ENCODE data around the gene TYW5.

TYW5 gene

GRCh38 chr2:199989822-199990221, 34.5 kb upstream of the TYW5 start:
- H3K27me3 ChIP-seq (ENCODE audit: insufficient read depth, low read length) = no peaks in the 10 kb centered on the region
- H3K79me2 ChIP-seq (ENCODE audit: insufficient read depth, low read length) = no peaks in the 10 kb centered on the region
- TF ChIP-seq EZH2 (IDR thresholded peaks at IDR 0.05; ENCODE audit: borderline replicate concordance, low read length) = no peak
- no peak for TF ChIP-seq CTCF (IDR thresholded peaks at IDR 0.05; ENCODE audit: low read length)
- H3K4me3 ChIP-seq (ENCODE audit: low read depth, low read length, poor library complexity, severe bottlenecking) = no peak overlapping the region
- H2AFZ ChIP-seq (ENCODE audit: low read length) = no peak overlapping the region
- H3K9ac ChIP-seq (ENCODE audit: low read length) = no peak overlapping the region
- no peaks in the 10 kb centered on the region for H3K9me2 ChIP-seq (ENCODE audit: low read depth, low read length)
- no peaks in the 10 kb centered on the region for H3F3A ChIP-seq (ENCODE audit: insufficient read depth, low read length)
- no peaks in the 10 kb centered on the region for H3K9me3 ChIP-seq (ENCODE audit: low read length)
- H3K36me3 ChIP-seq (ENCODE audit: insufficient read depth, low read length) = no peaks in the 10 kb centered on the region
- no peaks in the 10 kb centered on the region for H4K20me1 ChIP-seq (ENCODE audit: insufficient read depth, low read length)
- no peak overlapping the region for H3K27ac ChIP-seq (ENCODE audit: low read depth, low read length, poor library complexity, severe bottlenecking)
- H3K4me2 ChIP-seq (ENCODE audit: low read length) = no peak overlapping the region
- peaks cover 8% of the 10 kb centered on the region for H3K4me1 ChIP-seq (ENCODE audit: insufficient read depth, low read length, severe bottlenecking)

- Histone ChIP-seq H4K20me1 (ENCODE audit: insufficient read depth, low read length) (no peaks in the 10 kb centered on the region), H3K79me2 (ENCODE audit: insufficient read depth, low read length) (no peaks in the 10 kb centered on the region), H3K9ac (ENCODE audit: low read length) (no peak overlapping the region), H3K36me3 (ENCODE audit: insufficient read depth, low read length) (no peaks in the 10 kb centered on the region), H3K9me3 (ENCODE audit: low read length) (no peaks in the 10 kb centered on the region), H3K27me3 (ENCODE audit: insufficient read depth, low read length) (no peaks in the 10 kb centered on the region), H3K27ac (ENCODE audit: low read depth, low read length, poor library complexity, severe bottlenecking) (no peak overlapping the region), H3K4me2 (ENCODE audit: low read length) (no peak overlapping the region), H3K9me2 (ENCODE audit: low read depth, low read length) (no peaks in the 10 kb centered on the region), H3K4me3 (ENCODE audit: low read depth, low read length, poor library complexity, severe bottlenecking) (no peak overlapping the region), H3K4me1 (ENCODE audit: insufficient read depth, low read length, severe bottlenecking) (peaks cover 8% of the 10 kb centered on the region), H2AFZ (ENCODE audit: low read length) (no peak overlapping the region), H3F3A (ENCODE audit: insufficient read depth, low read length) (no peaks in the 10 kb centered on the region)
- TF ChIP-seq CTCF (IDR thresholded peaks at IDR 0.05; ENCODE audit: low read length) = no peak
- no peak for TF ChIP-seq EZH2 (IDR thresholded peaks at IDR 0.05; ENCODE audit: borderline replicate concordance, low read length)
These were observed 32.9 kb upstream of the TYW5 start for GRCh38 chr2:199988151-199988550.

- Histone ChIP-seq H3F3A (ENCODE audit: insufficient read depth, low read length) (no peaks in the 10 kb centered on the region), H3K27ac (ENCODE audit: low read depth, low read length, poor library complexity, severe bottlenecking) (no peak overlapping the region), H2AFZ (ENCODE audit: low read length) (no peak overlapping the region), H3K4me2 (ENCODE audit: low read length) (no peak overlapping the region), H4K20me1 (ENCODE audit: insufficient read depth, low read length) (no peaks in the 10 kb centered on the region), H3K9ac (ENCODE audit: low read length) (no peak overlapping the region), H3K79me2 (ENCODE audit: insufficient read depth, low read length) (no peaks in the 10 kb centered on the region), H3K4me1 (ENCODE audit: insufficient read depth, low read length, severe bottlenecking) (peaks cover 8% of the 10 kb centered on the region), H3K36me3 (ENCODE audit: insufficient read depth, low read length) (no peaks in the 10 kb centered on the region), H3K4me3 (ENCODE audit: low read depth, low read length, poor library complexity, severe bottlenecking) (no peak overlapping the region), H3K27me3 (ENCODE audit: insufficient read depth, low read length) (no peaks in the 10 kb centered on the region), H3K9me2 (ENCODE audit: low read depth, low read length) (no peaks in the 10 kb centered on the region), H3K9me3 (ENCODE audit: low read length) (no peaks in the 10 kb centered on the region)
- TF ChIP-seq EZH2 (IDR thresholded peaks at IDR 0.05; ENCODE audit: borderline replicate concordance, low read length) = no peak
- no peak for TF ChIP-seq CTCF (IDR thresholded peaks at IDR 0.05; ENCODE audit: low read length)
These were observed 32.3 kb upstream of the TYW5 start for GRCh38 chr2:199987586-199987985.

Measured in OCI-LY1 (cell line).